NCI-H2196 treated with DMSO at 0.1 percent for 48 hours (cell line): ENCODE results near the gene ANXA2R.
"Not testable (repeated sequence)": the region's sequence is repeated elsewhere in the genome, so short reads cannot be mapped to it uniquely, and the experiment has no call there.

Experiments used
- DNase-seq: peaks from one replicate; lab custom pipeline; 2025; ENCODE audit not compliant: unreplicated experiment; lab: John Stamatoyannopoulos, UW

ANXA2R gene, protein sequence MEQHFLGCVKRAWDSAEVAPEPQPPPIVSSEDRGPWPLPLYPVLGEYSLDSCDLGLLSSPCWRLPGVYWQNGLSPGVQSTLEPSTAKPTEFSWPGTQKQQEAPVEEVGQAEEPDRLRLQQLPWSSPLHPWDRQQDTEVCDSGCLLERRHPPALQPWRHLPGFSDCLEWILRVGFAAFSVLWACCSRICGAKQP

GRCh38 chr5:43040287-43041098, at the start of gene ANXA2R:
TSS of gene ANXA2R (minus strand) at chr5:43040319. CDS start at chr5:43040046, 273 bp downstream.
- peak; percentile 97 for DNase-seq

DNA sequence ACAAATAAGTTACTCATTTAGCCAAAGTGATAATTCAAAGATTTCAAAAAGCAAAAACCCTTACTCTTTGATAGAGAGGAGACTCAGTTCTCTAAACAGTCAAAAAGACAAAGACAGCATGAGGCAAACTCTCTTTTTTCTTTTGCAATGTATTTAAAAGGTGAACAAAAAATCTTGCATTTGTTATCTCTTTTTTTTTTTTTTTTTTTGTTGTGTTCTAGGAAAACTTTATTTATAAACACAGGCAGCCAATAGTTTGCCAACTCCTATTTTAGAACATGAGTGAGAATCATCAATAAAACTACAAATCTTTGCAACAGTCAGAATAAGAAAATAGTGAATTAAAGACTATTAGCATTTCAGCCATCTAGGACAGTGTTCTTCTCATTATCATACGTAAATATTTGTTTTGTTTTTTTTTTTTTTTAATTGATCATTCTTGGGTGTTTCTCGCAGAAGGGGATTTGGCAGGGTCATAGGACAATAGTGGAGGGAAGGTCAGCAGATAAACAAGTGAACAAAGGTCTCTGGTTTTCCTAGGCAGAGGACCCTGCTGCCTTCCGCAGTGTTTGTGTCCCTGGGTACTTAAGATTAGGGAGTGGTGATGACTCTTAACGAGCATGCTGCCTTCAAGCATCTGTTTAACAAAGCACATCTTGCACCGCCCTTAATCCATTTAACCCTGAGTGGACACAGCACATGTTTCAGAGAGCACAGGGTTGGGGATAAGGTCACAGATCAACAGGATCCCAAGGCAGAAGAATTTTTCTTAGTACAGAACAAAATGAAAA, 46.2 kb upstream of the ANXA2R start:
- DNase-seq: not testable (repeated sequence)

DNA sequence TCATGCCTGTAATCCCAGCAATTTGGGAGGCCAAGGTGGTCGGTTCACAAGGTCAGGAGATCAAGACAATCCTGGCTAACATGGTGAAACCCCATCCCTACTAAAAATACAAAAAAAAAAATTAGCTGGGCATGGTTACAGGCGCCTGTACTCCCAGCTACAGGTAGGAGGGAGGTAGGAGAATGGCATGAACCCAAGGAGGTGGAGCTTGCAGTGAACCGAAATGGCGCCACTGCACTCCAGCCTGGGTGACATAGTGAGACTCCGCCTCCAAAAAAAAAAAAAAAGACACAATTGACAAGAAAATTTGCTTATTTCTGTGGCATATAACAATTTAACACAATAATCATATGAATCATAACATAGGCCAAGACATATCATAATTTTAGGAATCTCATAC, 45.3 kb upstream of the ANXA2R start:
- no peak for DNase-seq

DNA sequence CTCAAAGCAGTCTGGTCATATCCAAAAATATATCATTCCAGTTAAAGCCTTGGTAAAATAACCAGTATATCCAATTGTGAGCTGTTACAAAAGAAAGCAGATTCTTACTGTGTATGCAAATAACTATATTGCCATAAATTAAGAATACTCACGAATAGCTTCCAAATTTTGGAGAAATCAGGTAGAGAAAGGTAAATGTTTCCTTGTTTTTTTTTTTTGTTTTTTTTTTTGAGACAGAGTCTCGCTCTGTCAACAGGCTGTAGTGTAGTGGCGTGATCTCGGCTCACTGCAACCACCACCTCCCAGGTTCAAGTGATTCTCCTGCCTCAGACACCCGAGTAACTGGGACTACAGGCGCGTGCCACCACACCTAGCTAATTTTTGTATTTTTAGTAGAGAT, 44.3 kb upstream of the ANXA2R start:
- DNase-seq: not testable (repeated sequence)

GRCh38 chr5:43081345-43081744, 41.2 kb upstream of the ANXA2R start:
- DNase-seq: not testable (repeated sequence)

DNA sequence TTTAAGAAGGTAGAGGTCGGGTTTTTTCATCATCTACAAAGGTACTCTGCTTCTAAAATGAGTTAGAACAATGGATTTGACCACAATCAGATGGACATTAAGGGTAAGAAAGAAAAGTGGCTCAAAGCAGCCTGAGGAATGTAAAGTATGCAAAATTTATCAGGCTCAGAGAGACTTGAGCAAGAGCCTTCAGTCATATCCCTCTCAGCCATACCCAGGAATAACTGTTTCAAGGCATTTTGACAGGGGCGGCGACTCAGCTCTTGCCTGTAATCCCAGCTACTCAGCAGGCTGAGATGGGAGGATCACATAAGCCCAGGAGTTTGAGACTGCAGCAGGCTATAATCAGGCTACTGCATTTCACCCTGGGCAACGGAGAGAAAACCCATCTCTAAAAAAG, 38.8 kb upstream of the ANXA2R start:
- DNase-seq: no peak

DNA sequence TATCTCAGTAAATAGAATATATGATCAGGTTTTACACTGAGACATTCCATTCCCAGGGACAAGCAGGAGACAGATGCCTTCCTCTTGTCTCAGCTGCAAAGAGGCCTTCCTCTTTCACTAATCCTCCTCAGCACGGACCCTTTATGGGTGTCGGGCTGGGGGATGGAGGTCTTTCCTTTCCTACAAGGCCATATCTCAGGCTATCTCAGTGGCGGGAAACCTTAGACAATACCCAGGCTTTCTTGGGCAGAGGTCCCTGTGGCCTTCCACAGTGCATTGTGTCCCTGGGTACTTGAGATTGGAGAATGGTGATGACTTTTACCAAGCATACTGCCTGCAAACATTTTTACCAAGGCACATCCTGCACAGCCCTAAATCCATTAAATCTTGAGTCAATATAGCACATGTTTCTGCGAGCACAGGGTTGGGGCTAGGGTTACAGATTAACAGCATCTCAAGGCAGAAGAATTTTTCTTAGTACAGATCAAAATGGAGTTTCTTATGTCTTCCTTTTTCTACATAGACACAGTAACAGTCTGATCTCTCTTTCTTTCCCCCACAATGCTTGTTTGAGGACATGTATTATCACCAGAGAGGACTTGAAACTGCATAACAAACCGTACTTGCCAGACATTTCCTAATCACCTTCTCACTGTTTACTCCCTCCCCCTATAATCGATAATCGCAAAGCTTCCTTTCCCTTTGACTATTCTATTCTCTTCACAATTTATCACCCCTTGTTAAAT, 37.5 kb upstream of the ANXA2R start:
- DNase-seq: not testable (repeated sequence)

- DNase-seq: no peak
Observed at GRCh38 chr5:43075319-43076293, 35.5 kb upstream of the ANXA2R start.

DNA sequence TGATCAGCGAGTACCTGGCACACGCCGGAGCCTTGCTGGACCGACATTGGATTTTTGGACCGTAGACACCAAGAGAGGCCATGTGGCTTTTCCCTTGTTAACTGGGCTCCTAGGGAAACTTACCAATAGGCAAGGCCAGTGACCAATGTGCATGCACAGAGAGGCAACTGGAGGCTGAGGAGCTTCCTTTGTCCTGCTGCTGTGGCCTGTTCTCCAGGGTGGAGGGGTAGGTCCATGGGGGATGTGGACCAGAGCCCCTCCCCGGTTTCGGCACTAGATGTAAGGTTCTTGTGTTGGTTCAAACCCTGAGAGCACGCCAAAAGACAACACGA, 34.8 kb upstream of the ANXA2R start:
- no peak for DNase-seq

DNA sequence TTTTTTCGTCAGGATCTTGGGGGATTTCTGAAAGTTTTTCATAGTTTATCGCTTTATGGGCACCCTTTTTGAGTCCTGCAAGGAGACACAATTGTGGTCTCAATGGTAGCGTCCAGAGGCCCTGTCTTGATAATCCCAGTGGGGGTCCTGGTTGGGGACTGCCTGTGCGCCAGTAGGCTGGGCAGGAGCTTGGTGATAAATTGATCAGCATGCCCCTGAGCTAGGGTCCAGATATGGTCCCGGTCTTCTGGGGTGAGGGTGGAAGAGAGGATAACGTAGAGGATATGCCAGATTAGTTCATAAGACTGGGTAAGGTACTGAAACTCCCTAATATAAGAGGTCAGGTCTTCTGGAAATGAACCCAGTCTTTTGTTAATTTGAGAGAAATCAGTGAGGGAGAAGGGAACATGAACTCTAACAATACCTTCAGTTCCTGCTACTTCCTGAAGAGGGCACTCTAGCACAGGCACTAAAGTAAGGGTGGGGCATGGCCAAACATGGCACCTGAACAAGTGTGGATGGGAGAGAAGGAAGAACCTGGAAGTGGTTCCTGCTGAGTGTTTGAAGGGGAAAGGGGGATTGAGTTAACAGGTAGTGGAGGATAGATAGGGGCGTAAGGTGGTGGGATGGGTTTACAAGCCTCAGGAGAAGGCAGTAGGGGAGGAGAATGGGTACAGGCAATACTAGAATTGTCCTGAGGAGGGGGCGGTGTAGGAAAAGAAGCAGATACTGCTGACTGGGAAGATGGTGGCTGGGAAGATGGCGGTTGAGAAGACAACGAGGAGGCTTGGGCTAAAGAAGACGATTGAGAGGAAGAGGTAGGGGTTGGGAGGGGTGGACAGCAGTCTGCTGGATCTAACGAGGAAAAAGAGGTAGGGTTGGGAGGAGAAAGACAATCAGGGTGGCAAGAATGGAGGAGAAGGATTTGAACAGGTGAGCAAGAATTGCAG, 33.8 kb upstream of the ANXA2R start:
- peak; percentile 15 for DNase-seq

- not testable (repeated sequence) for DNase-seq
Observed at GRCh38 chr5:43069401-43069720, 29.2 kb upstream of the ANXA2R start.

DNA sequence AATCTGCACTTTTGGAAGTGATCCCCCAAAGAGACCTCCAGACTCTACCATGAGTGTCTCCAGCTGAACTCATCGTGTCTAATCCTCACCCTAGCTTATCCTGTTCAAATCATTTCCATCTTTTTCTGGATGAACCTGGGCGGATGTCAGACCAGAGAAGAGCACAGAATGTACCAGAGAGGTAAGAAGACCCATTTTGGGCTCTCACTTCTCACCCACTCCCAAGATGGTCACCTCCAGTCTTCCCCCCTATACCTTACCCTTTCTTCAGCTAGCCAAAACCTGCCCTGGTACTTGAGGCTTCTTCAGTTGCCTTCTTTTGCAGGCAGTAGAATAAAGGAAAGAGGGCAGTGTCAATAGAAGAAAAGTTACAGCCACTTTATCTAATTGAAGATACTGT, 27.9 kb upstream of the ANXA2R start:
- no peak for DNase-seq

DNA sequence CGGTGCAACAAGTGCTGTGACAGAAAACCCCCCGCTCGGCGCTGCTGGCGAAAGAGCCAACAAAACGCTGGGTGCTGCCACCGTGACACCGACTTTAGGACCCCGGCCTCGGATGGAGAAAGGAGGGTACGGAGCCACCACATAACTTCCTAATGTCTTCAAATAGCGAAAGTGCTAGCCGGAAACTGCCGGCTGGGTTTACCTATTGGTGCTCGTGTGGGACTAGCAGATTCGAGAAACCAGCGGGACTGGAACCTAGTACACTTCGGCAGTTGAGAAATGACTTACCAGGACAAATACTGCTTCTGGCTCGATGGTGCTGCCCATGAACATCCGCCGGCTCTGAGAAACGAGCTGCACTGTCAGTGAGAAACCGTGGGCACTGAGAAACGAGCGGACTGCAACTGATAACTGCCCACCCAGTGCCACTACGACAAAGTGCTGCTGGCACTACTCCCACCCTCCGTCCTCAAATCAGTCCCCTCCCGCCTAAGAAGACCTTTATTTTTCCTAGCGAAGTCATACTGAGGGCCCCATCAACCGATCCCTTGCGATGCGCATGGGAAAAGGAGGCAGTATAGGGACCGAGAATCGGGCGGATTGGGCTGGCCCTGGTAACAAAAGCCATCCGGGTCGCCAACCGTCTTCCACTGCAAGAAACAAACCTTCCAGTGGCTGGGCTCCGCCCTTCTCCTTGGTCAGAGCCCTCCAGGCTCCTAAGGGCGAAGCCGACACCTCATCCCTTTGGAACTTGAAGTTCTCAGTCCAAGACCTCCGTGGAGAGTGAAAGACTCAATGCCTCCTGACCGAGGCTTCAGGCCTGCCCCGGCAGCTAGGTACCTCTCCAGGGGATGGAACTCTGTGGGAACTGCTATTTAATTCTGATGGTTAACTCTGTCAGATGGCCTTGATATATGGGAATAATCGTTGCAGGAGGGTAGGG, 27.0 kb upstream of the ANXA2R start:
- DNase-seq: peak; percentile 80

- DNase-seq: peak; percentile 67
Observed at GRCh38 chr5:43065948-43066798, 26.1 kb upstream of the ANXA2R start.

DNA sequence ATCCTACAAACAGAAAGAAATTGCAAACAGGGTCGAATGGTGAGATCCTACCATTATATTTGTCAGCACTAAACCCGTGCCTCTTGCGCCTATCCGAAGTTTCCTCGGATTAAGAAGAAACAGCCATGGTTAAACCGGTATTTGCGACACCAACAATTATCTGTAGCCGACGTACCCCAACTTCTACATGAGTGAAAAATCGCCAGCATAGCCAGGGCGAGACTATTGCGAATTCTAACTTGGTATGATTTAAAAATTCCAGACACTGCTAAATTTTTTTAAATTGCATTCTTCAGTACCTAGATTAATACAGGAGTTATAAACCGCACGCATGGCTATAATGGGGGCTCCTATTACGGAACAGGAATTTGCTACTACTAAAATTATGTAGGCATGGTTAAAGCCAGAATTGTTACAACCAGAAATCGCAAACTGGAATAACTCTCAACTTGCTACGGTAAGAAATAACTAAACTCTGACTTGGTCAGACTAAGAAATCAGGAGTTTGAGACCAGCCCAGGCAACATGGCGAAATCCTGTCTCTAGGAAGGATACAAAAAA, 25.3 kb upstream of the ANXA2R start:
- no peak for DNase-seq

DNA sequence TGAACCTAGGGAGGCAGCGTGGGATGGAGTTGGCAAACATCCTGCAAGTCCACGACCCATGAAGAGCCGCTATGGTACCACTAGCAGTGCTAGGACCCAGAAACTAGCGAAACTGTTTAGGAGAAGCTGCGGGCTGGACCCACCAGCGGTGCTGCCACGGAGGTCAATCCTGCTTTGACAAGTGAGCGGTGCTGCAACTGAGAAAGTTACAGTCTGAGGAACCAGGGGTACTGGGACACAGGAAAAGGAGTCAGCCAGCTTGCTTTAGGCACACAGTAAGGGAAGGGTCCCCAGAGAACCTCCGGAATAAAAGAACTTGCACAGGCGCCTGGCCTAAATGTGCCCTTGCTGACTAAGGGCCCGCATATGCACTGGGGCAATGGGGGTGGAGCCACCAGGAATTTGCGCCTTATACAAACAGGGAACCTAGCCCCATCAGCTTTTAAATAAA, 23.6 kb upstream of the ANXA2R start:
- DNase-seq: no peak
